ENCODE measurements around the gene KNDC1. TPM values are rescaled to one million over a fixed set of nuclear protein-coding genes. Genes with fewer than 3 reads are reported as not detected.

The KNDC1 gene
- polyA plus RNA-seq, 1 donor = 6.6 TPM

GRCh38 chr10:133241501-133242205 is 81.6 kb downstream of the KNDC1 start:
- no peak for DNase-seq (ENCODE audit: low read depth)

- no peak for DNase-seq (ENCODE audit: low read depth)
Measured at GRCh38 chr10:133242611-133243356, 82.8 kb downstream of the KNDC1 start.

- DNase-seq (ENCODE audit: low read depth) = no peak
Measured at GRCh38 chr10:133243593-133243992, 83.6 kb downstream of the KNDC1 start.

- no peak for DNase-seq (ENCODE audit: low read depth)
Measured at GRCh38 chr10:133245439-133246235, 85.6 kb downstream of the KNDC1 start.

- no peak for DNase-seq (ENCODE audit: low read depth)
Measured at GRCh38 chr10:133246236-133246626, 86.2 kb downstream of the KNDC1 start.

GRCh38 chr10:133247681-133248333 is 87.8 kb downstream of the KNDC1 start:
- no peak for DNase-seq (ENCODE audit: low read depth)

GRCh38 chr10:133248334-133248715 is 88.3 kb downstream of the KNDC1 start:
- DNase-seq (ENCODE audit: low read depth) = no peak

- no peak for DNase-seq (ENCODE audit: low read depth)
Measured at GRCh38 chr10:133249094-133249780, 89.2 kb downstream of the KNDC1 start.

GRCh38 chr10:133249975-133250754 is 90.1 kb downstream of the KNDC1 start:
- DNase-seq (ENCODE audit: low read depth) = no peak

GRCh38 chr10:133251388-133252222 is 91.6 kb downstream of the KNDC1 start:
- DNase-seq (ENCODE audit: low read depth) = no peak

GRCh38 chr10:133252223-133252552 is 92.2 kb downstream of the KNDC1 start:
- no peak for DNase-seq (ENCODE audit: low read depth)

GRCh38 chr10:133253361-133253955 is 93.4 kb downstream of the KNDC1 start:
- DNase-seq (ENCODE audit: low read depth) = no peak

- DNase-seq (ENCODE audit: low read depth) = no peak
Measured at GRCh38 chr10:133254421-133255120, 94.6 kb downstream of the KNDC1 start.

GRCh38 chr10:133255323-133255722 is 95.3 kb downstream of the KNDC1 start:
- no peak for DNase-seq (ENCODE audit: low read depth)

GRCh38 chr10:133257489-133258065 is 97.6 kb downstream of the KNDC1 start:
- DNase-seq (ENCODE audit: low read depth) = no peak

- no peak for DNase-seq (ENCODE audit: low read depth)
Measured at GRCh38 chr10:133258066-133258817, 98.2 kb downstream of the KNDC1 start.

- DNase-seq (ENCODE audit: low read depth) = peak; percentile 29
Measured at GRCh38 chr10:133258818-133259601, 99.0 kb downstream of the KNDC1 start.

Data from forelimb muscle (tissue), 1 donor.